Measurements from ENCODE around the gene NYAP2. TPM values are rescaled to one million over a fixed set of nuclear protein-coding genes. Genes with fewer than 3 reads are reported as not detected.

The NYAP2 gene
- total and polyA plus RNA-seq, 2 of the 4 experiments (the other 2 are of a cell fraction) = not detected

- Histone ChIP-seq H3K4me2 (ENCODE audit: low read depth, low read length) (no peak overlapping the region), H3K9me1 (ENCODE audit: insufficient read depth, low read length) (no peaks in the 10 kb centered on the region), H3K14ac (replicated peaks; ENCODE audit: low read depth, low read length) (no peak overlapping the region), H3K79me1 (ENCODE audit: low read depth in 1 of 2, low read length in 2 of 2) (no peaks in the 10 kb centered on the region), H4K8ac (ENCODE audit: low read depth in 2 of 2, low read length in 2 of 2) (no peak overlapping the region), H3K56ac (ENCODE audit: extremely low read depth, insufficient read depth, low read length) (no peak overlapping the region), H3K36me3 (ENCODE audit: control insufficient read depth, insufficient read depth, low read length) (no peaks in the 10 kb centered on the region), H2BK15ac (ENCODE audit: low read depth, low read length) (no peak overlapping the region), H2BK120ac (ENCODE audit: low read depth, low read length) (no peak overlapping the region), H3K9ac (ENCODE audit: low read depth, low read length) (no peak overlapping the region), H2AK5ac (ENCODE audit: low read depth, low read length) (no peak overlapping the region), H2AFZ (replicated peaks; ENCODE audit: low read length, poor library complexity) (no peak overlapping the region), H3K4me3 (ENCODE audit: insufficient read depth, low read depth, low read length) (no peak overlapping the region), H3K23ac (ENCODE audit: low read depth, low read length) (no peak overlapping the region), H3K4me1 (ENCODE audit: control insufficient read depth, insufficient read depth, low read length) (no peaks in the 10 kb centered on the region), H2BK20ac (ENCODE audit: low read depth, low read length) (no peak overlapping the region), H2AK9ac (replicated peaks; ENCODE audit: low read depth, low read length, poor library complexity) (no peak overlapping the region), H2BK5ac (ENCODE audit: low read depth, low read length, poor library complexity, severe bottlenecking) (no peak overlapping the region), H4K91ac (ENCODE audit: insufficient read depth, low read depth, low read length) (no peak overlapping the region), H3K18ac (ENCODE audit: low read depth, low read length) (no peak overlapping the region), H4K20me1 (ENCODE audit: insufficient read depth, low read length) (no peaks in the 10 kb centered on the region), H3K27ac (ENCODE audit: insufficient read depth, low read length) (no peak overlapping the region), H3K27me3 (ENCODE audit: control insufficient read depth, insufficient read depth, low read length) (peaks cover 7% of the 10 kb centered on the region), H4K5ac (ENCODE audit: low read depth, low read length) (no peak overlapping the region), H3K9me3 (ENCODE audit: control insufficient read depth, insufficient read depth, low read length) (no peaks in the 10 kb centered on the region), H3K4ac (ENCODE audit: low read depth, low read length) (no peak overlapping the region)
- in situ Hi-C loops (cut with MboI; ENCODE audit: low sequenced_read_pairs) = loop anchor here (5.0 to 25.0 kb wide), 2 partner anchors 532 to 1287 kb away; no protein-coding TSS in a partner anchor
- POLR2A ChIA-PET (ENCODE audit: unreplicated experiment) = no interaction called here
- ATAC-seq (ENCODE audit: low read depth) = no peak
- dilution Hi-C loops (cut with HindIII; ENCODE audit: low sequenced_read_pairs, unreplicated experiment) = no loop called here
- no peak for DNase-seq
- CTCF ChIA-PET = no interaction called here
- intact Hi-C loops (cut with micrococcal nuclease) = no loop called here
- TF ChIP-seq FOS (IDR thresholded peaks at IDR 0.05; ENCODE audit: low read depth, low read length) (no peak), MXI1 (IDR thresholded peaks at IDR 0.05; ENCODE audit: borderline replicate concordance, low read depth, low read length) (no peak), RFX5 (IDR thresholded peaks at IDR 0.05; ENCODE audit: low read depth, low read length) (no peak), MAFK (IDR thresholded peaks at IDR 0.05; ENCODE audit: low read depth, low read length) (no peak), SMC3 (IDR thresholded peaks at IDR 0.05; ENCODE audit: low read depth, low read length) (no peak), POLR2A (IDR thresholded peaks at IDR 0.05; ENCODE audit: low read depth, low read length) (no peak)
- TF ChIP-seq, protein P1, sequence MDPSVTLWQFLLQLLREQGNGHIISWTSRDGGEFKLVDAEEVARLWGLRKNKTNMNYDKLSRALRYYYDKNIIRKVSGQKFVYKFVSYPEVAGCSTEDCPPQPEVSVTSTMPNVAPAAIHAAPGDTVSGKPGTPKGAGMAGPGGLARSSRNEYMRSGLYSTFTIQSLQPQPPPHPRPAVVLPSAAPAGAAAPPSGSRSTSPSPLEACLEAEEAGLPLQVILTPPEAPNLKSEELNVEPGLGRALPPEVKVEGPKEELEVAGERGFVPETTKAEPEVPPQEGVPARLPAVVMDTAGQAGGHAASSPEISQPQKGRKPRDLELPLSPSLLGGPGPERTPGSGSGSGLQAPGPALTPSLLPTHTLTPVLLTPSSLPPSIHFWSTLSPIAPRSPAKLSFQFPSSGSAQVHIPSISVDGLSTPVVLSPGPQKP (IDR thresholded peaks at IDR 0.05; ENCODE audit: borderline replicate concordance, low read depth, low read length) = no peak
- TF ChIP-seq, protein P2, sequence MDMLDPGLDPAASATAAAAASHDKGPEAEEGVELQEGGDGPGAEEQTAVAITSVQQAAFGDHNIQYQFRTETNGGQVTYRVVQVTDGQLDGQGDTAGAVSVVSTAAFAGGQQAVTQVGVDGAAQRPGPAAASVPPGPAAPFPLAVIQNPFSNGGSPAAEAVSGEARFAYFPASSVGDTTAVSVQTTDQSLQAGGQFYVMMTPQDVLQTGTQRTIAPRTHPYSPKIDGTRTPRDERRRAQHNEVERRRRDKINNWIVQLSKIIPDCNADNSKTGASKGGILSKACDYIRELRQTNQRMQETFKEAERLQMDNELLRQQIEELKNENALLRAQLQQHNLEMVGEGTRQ (IDR thresholded peaks at IDR 0.05; ENCODE audit: low read depth, low read length) = no peak
- TF ChIP-seq, protein P3, sequence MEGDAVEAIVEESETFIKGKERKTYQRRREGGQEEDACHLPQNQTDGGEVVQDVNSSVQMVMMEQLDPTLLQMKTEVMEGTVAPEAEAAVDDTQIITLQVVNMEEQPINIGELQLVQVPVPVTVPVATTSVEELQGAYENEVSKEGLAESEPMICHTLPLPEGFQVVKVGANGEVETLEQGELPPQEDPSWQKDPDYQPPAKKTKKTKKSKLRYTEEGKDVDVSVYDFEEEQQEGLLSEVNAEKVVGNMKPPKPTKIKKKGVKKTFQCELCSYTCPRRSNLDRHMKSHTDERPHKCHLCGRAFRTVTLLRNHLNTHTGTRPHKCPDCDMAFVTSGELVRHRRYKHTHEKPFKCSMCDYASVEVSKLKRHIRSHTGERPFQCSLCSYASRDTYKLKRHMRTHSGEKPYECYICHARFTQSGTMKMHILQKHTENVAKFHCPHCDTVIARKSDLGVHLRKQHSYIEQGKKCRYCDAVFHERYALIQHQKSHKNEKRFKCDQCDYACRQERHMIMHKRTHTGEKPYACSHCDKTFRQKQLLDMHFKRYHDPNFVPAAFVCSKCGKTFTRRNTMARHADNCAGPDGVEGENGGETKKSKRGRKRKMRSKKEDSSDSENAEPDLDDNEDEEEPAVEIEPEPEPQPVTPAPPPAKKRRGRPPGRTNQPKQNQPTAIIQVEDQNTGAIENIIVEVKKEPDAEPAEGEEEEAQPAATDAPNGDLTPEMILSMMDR (conservative IDR thresholded peaks at IDR 0.05; ENCODE audit: low read depth, low read length) = no peak
- no TSS peak for BruUV-seq (replicated peaks)
- WGBS, 2 experiments (ENCODE audit: extremely low coverage in 2 of 2, insufficient read length in 1 of 2) = 70% methylated on average over 2 of the region's 4 CpGs; no CpG with 5 or more reads in 1 of the 2 experiments
These were observed 249.8 kb downstream of the NYAP2 start for GRCh38 chr2:225649274-225649673.
